Measurements from ENCODE around the gene ZNF765.
"Not testable (repeated sequence)": the region's sequence is repeated elsewhere in the genome, so short reads cannot be mapped to it uniquely, and the experiment has no call there.

Gene ZNF765

DNA sequence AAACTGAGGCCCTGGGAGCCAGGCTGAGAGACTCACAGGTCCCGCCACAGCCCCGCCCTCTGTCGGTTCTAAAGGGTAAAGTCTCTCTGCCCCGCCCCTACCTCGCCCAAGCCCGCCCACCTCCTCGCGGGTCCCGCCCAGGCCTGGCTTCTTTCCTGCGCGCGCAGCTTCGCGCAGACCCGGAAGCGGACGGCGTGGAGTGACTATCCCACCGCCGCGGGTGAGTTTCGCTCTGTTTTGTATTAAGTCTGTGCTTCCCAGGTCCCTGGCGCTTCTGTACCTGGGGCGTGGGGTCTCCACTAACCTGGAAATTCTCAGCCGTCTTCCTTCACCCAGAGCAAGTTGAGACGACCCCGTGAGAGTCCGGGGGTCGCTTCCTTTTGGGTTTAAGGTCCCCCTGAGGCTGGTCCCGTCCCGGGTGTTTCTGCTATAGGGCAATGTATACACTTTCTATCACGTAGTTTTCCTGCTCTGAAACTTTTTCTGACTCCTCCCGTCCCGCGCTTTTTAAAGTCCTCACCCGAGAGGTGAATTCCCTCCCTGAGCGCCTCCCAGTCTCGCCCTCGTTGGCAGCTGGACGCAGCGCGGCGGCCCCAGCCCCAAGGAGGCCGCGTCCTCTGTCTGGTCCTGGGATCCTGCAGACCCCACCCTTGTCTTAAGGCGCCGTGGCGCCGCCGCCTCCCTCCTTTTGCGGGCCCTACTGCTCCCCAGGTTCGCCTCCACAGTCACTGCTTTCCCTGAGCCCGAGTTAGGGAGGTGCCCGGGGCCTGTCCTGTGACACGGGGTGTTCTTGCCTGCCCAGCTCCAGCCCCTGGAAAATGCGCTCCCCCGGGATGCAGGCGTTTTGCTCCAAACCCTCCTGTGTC is at the start of gene ZNF765:
TSS of gene ZNF765 (plus strand) at position 176 of the 866 bp plus-strand sequence. CDS start 2,867 bp downstream, outside the sequence.
- peak; percentile 89 for DNase-seq

DNA sequence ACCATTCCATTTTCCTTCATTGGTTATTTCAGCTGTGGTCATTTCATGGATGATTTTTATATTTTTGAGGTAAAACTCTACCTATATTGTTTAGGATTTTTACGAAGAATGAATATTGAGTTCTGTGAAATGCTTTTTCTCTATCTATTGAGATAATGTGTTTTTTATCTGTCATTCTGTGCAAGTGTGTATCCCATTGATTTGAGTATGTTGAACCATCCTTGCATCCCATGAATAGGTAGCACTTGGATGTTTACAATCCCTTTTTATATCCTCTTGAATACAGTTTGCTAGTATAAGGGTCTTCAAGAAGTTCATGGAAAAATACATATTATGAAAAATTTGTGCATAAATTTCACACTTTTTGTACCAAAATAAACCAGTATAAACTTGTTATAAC is 39.2 kb upstream of the ZNF765 start:
- DNase-seq = no peak

DNA sequence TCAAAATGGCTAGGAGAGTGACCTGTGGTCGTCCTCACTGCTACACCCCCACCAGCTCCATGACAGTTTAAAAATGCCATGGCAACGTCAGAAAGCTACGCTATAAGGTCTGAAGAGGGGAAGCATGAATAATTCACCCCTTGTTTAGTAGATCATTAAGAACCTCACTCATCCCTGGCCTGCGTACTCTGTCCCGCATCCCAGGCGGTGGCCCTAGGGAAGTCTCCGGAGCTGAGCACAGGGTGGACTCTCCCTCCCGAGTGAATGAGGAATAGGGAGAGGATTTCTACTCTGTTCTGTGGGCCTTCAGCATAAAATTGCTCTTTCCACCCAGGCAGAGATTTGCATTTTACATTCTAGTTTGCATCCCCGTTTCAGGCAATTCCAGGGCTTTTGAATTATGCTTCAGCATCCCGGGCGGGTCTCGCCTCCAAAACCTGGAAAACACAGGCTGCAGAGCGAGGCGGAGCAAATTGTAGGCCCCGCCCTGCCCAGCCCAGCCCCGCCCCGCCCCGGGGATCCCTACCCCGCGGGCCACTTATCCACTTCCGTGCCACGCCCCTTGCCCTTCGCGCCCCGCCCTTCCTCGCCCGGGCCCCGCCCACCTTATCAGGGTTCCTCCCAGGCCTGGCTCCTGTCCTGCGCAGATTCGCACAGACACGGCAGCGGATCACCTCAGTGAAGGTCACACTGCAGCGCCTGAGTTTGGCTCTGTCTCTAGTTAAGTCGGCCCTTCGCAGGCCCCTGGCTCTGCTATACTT is 36.9 kb upstream of the ZNF765 start:
- no peak for DNase-seq

DNA sequence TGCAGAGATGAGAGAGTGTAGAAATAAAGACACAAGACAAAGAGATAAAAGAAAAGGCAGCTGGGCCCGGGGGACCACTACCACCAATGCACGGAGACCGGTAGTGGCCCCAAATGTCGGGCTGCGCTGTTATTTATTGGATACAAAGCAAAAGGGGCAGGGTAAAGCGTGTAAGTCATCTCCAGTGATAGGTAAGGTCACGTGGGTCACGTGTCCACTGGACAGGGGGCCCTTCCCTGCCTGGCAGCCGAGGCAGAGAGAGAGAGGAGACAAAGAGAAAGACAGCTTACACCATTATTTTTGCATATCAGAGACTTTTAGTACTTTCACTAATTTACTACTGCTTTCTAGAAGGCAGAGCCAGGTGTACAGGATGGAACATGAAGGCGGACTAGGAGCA is 34.9 kb upstream of the ZNF765 start:
- not testable (repeated sequence) for DNase-seq

DNA sequence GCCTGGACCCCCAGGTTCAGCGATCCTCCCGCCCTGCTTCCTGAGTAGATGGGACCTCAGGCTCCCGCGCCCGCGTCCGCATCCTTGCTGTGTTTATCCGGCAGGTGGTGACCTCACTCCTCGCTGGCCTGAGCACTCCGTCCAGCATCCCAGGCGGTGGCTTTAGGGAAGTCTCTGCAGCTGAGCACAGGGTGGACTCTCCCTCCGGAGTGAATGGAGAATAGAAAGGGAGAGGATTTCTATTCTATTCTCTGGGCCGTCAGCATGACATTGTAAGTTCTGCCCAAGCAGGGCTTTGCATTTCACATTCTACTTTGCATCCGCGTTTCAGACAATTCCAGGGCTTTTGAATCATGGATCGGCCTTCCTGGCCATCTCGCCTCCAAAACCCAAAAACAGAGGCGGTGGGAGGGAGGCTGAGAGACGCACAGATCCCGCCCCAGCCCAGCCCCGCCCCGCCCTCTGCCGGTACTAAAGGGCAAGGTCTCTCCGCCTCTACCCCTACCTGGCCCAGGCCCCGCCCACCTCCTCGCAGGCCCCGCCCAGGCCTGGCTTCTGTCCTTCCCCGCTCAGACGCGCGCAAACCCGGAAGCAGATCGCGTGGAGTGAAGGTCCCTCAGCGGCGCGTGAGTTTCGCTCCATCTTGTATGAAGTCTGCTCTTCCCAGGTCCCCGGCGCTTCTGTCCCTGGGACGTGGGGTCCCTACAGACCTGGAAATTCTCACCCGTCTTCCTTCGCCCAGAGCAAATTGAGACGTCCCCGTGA is 29.6 kb upstream of the ZNF765 start, which contains the start of gene ZNF525:
TSS of gene ZNF525 (plus strand) at position 572 of the 765 bp plus-strand sequence. CDS start 6,577 bp downstream, outside the sequence.
- peak; percentile 74 for DNase-seq

DNA sequence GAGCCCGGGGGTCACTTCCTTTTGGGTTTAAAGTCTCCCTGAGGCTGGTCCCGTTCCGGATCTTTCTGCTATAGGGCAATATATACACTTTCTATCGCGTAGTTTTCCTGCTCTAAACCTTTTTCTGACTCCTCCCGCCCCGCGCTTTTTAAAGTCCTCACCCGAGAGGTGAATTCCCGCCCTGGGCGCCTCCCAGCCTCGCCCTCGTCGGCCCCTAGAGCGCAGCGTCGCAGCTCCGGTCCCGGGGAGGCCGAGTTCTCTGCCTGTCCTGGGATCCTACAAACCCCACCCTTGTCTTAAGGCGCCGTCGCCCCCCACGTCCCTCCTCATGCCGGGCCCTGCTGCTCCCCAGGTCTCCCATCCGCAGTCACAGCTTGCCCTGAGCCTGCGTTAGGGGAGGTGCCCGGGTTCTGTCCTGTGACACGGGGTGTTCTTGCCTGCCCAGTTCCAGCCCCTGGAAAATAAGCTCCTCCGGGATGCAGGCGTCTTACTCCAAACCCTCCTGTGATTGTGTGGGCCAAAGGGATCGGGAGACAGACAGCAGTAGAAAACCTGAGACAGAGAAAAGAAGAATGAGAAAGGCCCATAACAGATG is 29.0 kb upstream of the ZNF765 start:
- DNase-seq = peak; percentile 43

DNA sequence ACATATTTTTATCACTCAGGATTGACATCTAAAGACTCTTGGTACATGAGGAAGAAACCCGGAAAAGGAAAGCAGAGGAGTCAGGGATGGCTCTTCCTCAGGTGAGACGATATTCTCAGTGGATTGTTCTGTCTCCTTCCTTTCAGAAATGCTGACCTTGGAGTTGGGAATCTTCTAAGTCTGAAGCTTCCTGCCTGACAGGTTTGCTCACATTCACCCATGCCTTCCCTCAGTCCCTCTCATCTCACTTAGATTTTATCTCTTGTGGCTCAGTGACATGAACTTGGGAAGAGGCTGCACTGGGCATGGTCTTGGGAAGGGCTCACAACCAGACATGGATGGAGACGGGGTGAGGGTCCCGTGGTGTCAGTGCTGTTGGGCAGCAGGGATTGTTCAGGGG is 22.8 kb upstream of the ZNF765 start:
- DNase-seq = no peak

DNA sequence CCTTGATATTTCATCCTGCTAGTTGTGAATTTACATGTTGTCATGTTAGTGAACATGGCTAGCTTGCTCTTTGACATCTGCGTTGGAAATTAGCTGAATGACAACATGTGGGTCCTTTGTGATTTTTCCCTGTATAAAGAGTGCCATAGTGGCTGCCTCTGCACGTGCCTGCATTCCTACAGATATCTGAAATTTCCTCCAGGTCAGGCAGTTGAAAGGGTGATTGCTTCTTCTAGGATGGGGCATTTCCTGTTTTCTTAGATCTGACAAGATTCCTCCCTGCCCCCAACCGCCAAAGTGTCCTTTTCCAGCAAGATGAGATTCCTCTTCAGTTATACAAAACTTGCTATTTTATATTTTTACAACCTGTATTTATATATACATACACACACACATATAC is 20.7 kb upstream of the ZNF765 start:
- no peak for DNase-seq

DNA sequence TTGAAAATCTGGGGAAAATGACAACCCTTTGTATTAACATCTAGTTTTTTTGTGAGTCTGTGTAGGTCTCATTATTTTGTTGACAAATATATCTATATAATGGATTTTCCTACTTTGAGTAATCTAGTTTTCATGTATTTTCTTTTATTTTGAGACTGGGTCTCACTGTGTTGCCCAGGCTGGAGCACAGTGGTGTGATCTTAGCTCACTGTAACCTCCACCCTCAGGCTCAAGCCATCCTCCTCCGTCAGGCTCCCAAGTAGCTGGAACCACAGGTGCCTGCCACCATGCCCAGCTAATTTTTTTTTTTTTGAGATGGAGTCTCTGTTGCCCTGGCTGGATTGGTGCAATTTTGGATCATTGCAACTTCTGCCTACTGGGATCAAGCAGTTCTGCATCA is 20.2 kb upstream of the ZNF765 start:
- DNase-seq = no peak

DNA sequence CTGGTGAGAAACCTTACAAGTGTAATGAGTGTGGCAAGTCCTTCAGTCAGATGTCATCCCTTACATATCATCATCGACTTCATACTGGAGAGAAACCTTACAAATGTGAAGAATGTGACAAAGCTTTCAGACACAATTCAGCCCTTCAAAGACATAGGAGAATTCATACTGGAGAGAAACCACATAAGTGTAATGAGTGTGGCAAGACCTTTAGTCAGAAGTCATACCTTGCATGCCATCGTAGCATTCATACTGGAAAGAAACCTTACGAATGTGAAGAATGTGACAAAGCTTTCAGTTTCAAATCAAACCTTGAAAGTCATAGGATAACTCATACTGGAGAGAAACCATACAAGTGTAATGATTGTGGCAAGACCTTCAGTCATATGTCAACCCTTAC is 13.6 kb upstream of the ZNF765 start:
- DNase-seq = no peak

DNA sequence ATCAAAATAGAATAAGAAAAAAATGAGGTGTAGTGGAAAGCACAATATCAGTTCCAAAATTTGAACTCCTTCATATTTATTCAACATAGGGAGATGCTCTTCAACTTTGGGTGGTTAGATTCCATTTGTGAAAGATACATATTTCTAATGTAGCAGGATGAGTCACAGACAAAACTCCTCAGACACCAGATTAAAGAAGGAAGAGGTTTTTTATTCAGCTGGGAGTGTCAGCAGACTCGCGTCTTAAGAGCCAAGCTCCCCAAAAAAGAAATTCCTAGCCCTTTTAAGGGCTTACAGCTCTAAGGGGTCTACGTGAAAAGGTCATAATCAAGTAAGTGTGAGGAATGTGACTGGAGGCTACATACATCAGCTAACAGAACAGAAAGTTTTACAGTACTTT is 6.8 kb upstream of the ZNF765 start:
- no peak for DNase-seq

DNA sequence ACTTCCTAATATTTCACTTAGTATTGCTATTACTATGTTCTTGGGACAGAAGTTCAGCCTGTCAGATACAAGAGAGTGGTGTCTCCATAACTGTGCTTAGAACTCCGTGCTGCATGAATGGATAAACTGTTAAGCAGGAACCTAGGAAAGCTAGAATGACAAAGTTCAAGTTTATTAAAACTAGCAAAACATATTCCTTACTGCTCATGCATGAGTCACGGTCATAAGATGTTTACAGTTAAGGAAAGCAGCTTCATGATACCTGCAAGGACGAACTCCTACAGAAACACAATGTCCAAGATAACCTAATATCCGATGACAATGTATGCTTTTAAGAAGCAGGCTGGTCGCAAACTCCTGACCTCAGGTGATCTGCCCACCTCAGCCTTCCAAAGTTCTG is 6.0 kb upstream of the ZNF765 start:
- DNase-seq = no peak

DNA sequence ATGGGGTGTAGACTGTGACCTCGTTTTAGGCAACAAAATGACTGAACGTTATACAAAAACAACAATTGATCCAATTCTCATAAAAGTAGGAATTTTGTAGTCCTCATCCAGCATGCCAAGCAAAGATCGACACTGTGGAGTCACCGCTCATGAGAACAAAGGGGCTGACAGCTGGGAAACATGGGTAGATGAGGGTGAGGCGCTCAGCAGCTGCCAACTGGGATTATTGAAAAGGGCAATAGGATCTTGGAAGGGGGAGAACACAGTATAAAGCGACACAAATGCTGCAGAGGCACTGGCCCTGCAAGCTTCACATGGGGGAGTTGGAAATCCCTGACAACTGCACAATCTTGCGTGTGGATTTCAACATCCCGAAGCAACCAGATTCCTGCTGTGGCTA is 5.4 kb upstream of the ZNF765 start:
- no peak for DNase-seq

DNA sequence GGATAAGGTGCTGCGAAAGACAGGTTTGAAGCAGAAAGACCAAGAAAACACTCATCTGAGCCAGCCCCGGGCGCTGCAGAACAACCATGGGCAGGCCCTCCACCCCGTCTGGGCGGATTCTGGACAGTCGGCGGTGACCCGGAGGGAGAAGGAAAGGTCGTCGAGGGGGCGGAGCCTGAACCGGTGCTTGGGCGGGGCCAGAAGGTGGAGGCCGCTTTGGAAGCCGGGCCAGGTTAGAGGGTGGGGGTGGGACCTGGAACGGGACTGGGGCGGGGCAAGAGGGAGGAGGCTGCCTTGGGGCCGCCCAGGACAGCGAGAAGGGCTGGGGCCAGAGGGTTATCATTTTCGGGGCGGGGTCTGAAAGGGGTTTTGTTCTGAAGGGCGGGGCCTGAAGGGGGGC is 5.0 kb upstream of the ZNF765 start:
- no peak for DNase-seq

DNA sequence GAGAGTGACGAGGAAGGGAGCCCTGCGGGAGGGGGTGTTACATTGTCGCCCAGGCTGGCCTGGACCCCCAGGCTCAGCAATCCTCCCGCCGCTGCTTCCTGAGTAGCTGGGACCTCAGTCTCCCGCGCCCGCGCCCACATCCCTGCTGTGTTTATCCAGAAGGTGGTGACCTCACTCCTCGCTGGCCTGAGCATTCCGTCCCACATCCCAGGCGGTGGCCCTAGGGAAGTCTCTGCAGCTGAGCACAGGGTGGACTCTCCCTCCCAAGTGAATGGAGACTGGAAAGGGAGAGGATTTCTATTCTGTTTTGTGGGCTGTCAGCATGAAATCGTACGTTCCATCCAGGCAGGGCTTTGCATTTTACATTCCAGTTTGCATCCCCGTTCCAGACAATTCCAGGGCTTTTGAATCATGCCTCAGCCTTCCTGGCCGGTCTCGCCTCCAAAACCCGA is 401 bp upstream of the ZNF765 start:
- peak; percentile 44 for DNase-seq

DNA sequence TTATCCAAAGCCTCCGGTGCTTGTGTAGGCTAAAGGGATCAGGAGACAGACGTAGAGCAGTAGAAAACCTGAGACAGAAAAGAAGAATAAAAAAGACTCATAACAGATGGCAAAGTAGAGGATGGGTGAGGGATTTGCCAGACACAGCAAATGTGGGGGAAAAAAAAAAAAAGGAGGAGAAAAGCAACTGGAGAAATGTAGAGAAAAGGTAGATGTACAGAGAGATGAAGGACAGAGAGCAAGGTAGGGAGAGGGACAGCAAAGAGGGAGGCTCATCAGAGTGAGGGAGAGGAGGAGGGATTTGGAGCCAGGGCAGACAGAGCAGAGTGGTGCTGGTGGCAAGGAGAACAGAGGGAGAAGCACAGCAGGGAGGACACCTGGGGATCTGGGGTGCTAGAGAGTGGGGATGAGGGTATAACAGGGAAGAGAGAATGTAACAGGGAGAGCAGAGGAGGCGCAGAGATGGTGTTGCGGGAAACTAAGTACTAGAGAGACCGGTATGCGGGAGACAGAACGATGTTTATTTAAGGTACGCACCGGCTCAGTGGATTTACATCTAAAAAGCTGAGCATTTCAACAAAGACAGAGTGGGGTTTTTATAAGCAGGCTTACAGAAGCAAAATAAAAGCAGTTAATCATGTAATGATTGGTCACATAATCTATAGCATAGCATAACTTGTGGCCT is 1.0 kb downstream of the ZNF765 start:
- DNase-seq = not testable (repeated sequence)

DNA sequence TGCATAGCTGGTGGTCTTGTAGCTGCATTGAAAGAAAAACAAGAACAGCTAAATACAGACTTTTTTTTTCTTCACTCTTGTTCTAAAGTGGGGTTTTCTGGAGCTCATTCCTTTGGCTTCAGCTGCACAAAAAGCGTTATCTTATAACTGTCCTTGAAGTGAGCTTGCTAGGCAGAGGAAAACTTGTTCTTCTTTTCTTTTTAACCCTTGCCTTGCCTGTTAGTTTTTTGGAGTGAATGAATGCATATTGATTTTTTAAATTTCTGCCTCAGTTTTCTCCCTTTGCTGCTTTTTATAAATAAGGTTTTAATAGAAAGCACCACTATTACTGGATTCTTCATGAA is 1.5 kb downstream of the ZNF765 start:
- DNase-seq = no peak

DNA sequence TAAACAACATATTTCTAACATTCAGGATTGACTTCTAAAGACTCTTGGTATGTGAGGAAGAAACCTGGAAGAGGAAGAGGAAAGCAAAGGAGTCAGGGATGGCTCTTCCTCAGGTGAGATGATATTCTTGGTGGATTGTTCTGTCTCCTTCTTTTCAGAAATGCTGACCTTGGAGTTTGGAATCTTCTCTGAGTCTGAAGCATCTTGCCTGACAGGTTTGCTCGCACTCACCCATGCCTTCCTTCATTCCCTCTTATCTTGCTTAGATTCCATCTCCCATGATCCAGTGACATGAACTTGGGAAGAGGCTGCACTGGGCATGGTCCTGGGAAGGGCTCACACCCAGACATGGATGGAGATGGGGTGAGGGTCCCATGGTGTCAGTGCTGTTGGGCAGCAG is 3.0 kb downstream of the ZNF765 start:
- DNase-seq = not testable (repeated sequence)

DNA sequence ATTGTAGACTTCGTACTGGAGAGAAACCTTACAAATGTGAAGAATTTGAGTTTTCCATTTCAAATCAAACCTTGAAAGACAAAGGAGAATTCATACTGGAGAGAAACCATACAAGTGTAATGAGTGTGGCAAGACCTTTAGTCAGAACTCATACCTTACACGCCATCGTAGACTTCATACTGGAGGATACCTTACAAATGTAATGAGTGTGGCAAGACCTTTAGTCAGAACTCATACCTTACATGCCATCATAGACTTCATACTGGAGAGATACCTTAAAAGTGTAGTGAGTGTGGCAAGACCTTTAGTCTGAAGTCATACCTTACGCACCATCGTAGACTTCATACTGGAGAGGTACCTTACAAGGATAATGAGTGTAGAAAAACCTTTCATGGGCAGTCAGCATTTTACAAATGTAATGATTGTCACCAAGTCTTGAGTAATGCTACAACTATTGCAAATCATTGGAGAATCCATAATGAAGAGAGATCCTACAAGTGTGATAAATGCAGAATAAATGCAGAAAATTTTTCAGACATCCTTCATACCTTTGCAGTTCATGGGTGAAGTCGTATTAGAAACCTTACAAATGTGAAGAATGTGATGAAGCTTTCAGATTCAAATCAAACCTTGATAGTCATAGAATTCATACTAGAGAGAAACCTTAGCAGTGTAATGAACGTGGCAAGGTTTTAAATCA is 14.7 kb downstream of the ZNF765 start:
- DNase-seq = no peak

DNA sequence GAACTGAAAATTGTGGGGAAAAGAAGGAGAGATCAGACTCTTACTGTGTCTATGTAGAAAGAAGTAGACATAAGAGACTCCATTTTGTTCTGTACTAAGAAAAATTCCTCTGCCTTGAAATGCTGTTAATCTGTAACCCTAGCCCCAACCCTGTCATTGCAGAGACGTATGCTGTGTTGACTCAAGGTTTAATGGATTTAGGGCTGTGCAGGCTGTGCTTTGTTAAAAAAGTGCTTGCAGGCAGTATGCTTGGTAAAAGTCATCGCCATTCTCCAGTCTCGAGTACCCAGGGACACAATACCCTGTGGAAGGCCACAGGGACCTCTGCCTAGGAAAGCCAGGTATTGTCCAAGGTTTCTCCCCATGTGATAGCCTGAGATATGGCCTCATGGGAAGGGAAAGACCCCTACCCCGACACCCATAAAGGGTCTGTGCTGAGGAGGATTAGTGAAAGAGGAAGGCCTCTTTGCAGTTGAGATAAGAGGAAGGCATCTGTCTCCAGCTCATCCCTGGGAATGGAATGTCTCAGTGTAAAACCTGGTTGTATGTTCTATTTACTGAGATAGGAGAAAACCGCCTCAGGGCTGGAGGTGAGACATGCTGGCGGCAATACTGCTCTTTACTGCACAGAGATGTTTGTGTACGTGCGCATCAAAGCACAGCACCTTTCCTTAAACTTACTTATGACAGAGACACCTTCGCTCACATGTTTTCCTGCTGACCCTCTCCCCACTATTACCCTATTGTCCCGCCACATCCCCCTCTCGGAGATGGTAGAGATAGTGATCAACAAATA is 25.8 kb downstream of the ZNF765 start:
- DNase-seq = not testable (repeated sequence)

DNA sequence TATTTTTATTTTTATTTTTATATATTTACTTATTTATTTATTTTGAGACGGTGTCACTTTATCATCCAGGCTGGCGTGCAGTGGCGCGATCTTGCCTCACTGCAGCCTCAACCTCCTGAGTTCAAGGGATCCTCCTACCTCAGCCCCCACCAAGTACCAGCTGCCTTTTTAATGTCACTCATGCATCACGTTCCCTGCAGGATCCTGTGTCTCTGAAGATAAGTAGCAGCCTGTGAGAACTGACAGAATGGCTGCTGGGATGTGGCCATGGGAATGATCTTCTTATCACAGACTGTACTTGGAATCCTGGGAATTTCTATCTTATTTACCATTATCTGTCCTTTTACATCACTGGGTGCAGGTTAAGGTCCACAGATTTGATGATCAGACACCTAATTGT is 27.6 kb downstream of the ZNF765 start:
- DNase-seq = no peak

Data from kidney glomerular epithelial cell (primary cell).